Measurements from ENCODE around the gene DNM3.

Gene DNM3

DNA sequence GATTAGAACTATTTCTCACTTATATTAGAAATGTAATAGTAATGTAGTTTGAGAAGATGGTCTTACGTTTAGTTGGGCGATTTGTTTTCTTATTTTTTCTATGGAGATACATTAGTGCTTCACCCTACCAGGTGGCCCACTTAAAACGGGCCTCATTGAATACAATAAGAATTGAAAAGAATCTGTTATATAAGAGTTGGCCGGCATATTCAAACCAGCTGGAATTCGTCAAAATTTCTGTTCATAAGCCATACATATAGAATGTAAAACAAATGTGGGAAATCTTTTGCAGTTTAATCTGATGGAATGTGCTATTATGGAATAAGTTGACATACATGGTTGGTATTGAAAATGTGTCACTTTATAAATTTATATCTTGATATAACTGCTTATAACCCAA is 482.8 kb downstream of the DNM3 start:
- TF ChIP-seq, protein P1, sequence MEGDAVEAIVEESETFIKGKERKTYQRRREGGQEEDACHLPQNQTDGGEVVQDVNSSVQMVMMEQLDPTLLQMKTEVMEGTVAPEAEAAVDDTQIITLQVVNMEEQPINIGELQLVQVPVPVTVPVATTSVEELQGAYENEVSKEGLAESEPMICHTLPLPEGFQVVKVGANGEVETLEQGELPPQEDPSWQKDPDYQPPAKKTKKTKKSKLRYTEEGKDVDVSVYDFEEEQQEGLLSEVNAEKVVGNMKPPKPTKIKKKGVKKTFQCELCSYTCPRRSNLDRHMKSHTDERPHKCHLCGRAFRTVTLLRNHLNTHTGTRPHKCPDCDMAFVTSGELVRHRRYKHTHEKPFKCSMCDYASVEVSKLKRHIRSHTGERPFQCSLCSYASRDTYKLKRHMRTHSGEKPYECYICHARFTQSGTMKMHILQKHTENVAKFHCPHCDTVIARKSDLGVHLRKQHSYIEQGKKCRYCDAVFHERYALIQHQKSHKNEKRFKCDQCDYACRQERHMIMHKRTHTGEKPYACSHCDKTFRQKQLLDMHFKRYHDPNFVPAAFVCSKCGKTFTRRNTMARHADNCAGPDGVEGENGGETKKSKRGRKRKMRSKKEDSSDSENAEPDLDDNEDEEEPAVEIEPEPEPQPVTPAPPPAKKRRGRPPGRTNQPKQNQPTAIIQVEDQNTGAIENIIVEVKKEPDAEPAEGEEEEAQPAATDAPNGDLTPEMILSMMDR (IDR thresholded peaks at IDR 0.05) = no peak

DNA sequence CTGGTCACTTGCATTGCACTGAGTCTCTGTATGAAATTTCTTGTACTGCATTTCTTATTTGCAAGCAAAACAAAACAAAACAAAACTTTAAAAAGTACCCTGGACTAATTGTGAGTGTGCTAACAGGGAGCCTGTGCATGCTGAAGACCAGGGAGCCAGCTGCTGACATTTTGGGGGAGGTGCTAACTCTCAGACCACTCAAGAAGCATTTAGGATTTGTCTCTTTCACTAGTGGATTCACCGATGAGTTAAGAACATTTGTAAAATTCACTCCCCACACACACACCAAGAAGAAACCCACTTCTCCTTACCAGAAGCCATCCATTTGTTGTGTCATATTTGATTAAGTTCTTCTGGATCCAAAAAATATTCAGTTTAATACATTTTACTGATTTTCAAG is 483.5 kb downstream of the DNM3 start:
- TF ChIP-seq, protein P1 (IDR thresholded peaks at IDR 0.05) = no peak

DNA sequence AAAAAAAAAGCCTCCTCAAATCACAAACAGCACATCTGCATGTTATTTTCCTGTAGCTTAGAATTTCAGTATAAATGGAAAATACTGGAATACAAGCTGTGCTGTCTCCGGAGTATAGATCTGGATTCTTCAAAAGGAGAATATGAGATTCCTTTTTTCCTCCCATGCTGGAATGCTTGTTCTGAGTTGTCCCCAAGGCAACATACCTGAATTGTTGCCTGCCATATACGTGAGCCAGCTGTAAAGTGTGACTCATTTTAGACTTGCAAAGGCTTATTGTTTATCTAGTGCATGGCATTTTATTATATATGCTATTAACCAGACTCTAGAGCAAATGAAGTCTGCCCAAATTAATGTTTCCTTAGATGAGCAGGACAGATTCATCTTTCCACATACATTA is 484.2 kb downstream of the DNM3 start:
- TF ChIP-seq, protein P1 (IDR thresholded peaks at IDR 0.05) = no peak

DNA sequence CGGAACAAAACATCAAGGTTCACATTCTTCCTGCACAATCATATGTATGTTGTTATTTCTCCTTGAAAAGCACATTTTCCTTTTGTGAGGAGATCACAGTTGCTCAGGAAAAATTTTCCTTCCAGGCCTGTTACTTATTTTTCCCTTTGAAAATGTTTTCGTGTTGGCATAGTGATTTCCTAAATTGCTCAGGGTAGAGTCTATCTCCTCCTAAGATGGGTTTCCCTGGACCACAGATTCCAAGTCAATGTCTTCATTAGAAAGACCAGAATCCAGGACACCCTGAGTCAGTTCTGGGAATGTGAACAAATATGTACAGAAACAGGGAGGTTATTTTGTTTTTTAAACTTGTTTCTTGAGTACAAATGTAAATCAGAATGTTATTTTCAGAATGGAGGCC is 484.8 kb downstream of the DNM3 start:
- TF ChIP-seq, protein P1 (IDR thresholded peaks at IDR 0.05) = no peak

DNA sequence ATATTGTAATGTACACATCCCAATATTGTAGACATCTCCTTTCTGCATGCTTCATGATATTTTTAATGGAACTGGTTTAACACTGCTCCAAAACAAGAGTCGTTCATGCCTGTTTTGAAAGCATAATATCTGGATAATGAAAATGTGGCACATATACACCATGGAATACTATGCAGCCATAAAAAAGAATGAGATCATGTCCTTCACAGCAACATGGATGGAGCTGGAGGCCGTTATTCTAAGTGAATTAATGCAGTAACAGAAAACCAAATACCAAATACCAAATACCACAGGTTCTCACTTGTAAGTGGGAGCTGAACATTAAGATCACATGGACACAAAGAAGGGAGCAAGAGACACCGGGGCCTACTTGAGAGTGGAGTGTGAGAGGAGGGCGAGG is 487.0 kb downstream of the DNM3 start:
- TF ChIP-seq, protein P1 (IDR thresholded peaks at IDR 0.05) = no peak

DNA sequence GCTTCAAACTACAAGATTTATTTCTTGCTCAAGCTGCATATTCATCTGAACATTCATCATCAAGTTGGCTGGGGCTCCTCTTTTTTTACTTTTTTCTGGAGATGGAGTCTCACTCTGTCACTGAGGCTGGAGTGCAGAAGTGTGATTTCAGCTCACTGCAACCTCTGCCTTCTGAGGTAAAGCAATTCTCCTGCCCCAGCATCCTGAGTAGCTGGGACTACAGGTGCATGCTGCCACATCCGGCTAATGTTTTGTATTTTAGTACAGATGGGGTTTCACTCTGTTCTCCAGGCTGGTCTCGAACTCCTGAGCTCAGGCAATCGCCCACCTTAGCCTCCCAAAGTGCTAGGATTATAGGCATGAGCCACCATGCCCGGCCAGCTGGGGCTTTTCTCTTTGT is 490.9 kb downstream of the DNM3 start:
- TF ChIP-seq, protein P1 (IDR thresholded peaks at IDR 0.05) = no peak

DNA sequence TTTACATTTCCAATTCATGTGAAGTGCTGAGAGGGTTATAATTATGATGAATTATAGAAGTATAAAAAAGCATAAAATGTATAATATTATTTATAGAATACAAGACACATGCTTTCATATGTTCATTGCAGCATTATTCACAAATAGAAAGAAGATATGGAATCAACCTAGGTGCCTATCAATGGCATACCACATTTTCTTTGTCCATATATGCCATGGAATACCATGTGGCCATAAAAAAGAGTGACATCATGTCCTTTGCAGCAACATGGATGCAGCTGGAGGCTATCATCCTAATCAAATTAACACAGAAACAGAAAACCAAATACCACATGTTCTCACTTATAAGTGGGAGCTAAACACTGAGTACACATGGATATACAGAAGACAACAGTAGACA is 494.1 kb downstream of the DNM3 start:
- TF ChIP-seq, protein P1 (IDR thresholded peaks at IDR 0.05) = no peak

DNA sequence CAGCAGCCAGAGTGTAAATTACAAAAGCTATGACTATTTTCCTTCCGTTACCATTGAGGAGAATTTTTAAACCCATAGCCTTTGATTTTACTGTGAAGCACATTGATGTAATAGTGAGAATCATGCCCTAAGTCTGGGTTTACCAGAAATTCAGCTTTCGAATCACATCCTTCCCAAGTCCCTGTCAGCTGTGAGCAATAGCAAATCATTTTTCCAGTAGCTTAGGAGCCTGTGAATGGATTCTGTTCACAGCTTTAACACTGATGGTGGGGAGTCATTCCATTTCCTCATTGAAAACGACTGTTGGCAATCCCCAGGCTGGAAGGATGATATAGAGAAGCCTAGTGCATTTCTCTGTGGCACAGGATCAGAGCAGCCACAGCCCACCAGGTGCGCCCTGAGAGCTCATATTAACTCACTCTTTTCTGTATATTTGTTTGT is 497.0 kb downstream of the DNM3 start:
- TF ChIP-seq, protein P1 (IDR thresholded peaks at IDR 0.05) = no peak

Data from LNCAP (cell line).